NCI-H2196 (cell line): ENCODE measurements around the gene PAIP2B.
"Not testable (repeated sequence)": the region's sequence is repeated elsewhere in the genome, so short reads cannot be mapped to it uniquely, and the experiment has no call there.

Source experiments
- DNase-seq: peaks from one replicate; lab custom pipeline; 2025; ENCODE audit not compliant: unreplicated experiment; lab: John Stamatoyannopoulos, UW

The PAIP2B gene

DNA sequence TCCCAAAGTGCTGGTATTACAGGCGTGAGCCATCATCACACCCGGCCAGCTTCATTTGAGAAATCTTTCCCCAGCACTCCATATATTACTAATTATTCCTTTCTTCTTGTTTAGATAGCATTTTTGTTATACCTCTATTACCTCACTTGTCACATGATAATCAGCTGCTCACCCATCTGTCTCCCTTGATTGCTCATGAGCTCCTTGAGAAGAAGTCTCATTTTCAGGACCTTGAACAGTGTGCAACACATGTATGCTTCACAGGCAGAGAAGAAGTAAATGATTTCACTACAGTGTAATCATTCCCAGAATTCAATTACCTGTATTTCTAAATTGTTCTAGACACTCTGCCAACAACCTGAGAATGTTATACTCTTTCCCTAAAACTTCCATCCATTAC is 6.2 kb downstream of the PAIP2B start:
- no peak for DNase-seq

DNA sequence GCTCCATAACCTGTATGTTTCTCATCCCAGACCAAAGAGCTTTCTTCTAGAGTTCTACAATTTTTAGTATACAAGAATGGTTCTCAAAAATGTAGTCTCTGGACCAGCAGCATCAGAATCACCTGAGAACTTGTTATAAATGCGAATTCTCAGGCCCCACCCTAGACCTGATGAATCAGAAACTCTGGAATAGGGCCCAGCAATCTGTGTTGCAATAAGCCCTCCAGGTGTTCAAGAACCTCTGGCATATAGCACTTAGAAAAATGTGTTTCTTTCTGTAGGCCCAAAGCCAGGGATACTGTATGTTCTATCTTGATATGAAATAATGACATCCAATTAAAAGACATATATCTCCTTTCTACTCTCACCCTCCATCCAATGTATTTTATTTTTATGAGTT is 10.4 kb downstream of the PAIP2B start:
- DNase-seq: no peak

GRCh38 chr2:71215447-71215846 is 11.5 kb downstream of the PAIP2B start:
- no peak for DNase-seq

- DNase-seq: no peak
These were observed 14.6 kb downstream of the PAIP2B start for GRCh38 chr2:71212336-71212735.

DNA sequence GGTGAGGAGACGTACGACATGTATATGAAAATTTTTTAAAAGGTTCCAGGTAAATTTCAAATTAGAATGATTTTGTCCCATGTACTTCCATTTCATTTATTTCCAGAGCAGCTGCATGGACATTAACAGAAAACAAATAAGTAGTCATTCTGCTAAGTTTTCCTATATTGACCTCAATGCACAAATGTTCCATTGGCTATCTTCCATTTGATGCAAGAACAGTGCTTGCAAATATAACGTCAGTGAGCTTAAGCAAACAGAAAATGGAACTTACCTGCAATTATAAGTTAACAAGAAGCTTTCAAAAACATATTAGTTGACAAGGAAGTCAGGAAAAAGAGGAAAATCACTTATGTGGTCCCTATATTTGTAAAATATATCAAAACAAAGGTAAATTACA is 16.6 kb downstream of the PAIP2B start:
- no peak for DNase-seq

GRCh38 chr2:71208756-71209155 is 18.1 kb downstream of the PAIP2B start:
- DNase-seq: no peak

- DNase-seq: no peak
These were observed 19.3 kb downstream of the PAIP2B start for GRCh38 chr2:71207601-71208000.

GRCh38 chr2:71206271-71206670 is 20.6 kb downstream of the PAIP2B start:
- DNase-seq: no peak

DNA sequence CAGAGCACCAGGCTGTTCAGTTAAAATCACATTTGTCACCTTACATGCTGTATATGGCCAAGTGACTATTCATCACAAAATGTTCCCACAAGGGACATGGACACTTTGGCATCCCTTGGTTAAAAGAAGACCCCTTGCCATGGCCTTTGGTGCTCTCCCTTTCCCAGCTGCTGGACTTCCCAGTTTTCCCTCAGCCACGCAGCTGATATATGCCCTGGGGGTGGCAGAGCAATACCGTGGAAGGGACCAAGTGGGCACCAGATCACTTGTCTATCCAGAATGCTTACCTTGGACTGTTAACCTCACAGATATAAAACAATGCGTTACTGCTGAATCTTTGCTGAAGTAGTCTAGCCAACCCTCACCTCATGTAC is 35.3 kb downstream of the PAIP2B start:
- DNase-seq: no peak

GRCh38 chr2:71190656-71191569 is 36.0 kb downstream of the PAIP2B start:
- DNase-seq: peak; percentile 1

- no peak for DNase-seq
These were observed 39.3 kb downstream of the PAIP2B start for GRCh38 chr2:71187589-71187988.

GRCh38 chr2:71186973-71187372 is 39.9 kb downstream of the PAIP2B start:
- DNase-seq: no peak

GRCh38 chr2:71183306-71184115 is 43.4 kb downstream of the PAIP2B start:
- DNase-seq: not testable (repeated sequence)

DNA sequence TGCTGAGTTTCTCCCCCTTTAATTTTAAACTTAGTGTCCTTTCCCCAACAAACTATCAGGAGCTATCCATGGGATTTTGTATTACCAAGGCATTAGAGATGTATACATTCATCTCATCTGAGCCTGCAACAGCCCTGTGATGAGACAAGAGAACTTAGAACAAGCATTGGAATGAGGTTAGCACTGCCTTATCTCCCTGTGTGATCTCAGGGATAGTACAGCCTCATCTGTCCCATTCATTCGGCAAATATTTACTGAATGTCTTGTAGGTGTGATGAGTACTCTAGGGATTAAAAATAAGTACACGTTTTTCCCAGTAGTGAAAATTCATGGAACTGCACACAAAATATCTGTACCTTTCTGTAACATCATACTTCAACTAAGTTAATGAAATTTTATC is 45.6 kb downstream of the PAIP2B start:
- no peak for DNase-seq

DNA sequence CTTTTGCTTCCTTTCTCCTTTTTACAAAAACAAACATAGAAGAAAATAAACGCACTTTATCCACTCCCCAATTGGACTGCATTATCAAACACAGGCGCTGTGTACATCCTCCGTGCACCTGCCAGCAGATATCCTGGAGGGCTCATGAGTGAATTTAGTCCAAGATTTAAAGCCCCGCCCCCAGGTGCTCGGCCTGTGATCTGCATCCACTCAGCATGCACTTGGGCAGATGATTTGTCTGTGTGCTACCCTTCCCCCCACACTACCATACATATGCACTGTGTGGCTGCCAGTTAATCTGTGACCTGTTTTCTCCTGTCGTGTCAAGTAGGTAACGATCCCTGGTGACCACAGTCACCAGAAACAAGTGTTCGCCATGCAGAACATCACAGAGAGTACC is 48.1 kb downstream of the PAIP2B start:
- DNase-seq: peak; percentile 32

DNA sequence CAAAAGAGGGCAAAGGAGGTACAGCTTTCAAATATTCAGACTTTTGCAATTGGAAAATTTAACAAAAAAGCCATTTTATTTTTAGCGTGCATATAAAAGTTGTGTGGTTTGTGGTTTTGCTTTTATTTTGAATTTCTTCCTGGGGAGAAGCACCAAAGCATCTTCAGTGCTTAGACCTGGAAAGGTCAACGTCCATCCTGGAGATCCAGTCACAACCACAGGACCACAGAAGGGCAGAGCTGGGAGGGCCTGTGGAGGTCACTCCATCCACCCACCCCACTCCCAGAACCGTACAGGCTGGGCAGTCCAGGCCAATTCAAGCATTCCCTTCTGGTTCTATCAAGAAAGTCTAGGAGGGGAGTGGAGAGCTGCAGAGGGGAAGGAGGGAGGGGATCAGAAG is 52.7 kb downstream of the PAIP2B start:
- no peak for DNase-seq

- no peak for DNase-seq
These were observed 53.8 kb downstream of the PAIP2B start for GRCh38 chr2:71173096-71173495.

DNA sequence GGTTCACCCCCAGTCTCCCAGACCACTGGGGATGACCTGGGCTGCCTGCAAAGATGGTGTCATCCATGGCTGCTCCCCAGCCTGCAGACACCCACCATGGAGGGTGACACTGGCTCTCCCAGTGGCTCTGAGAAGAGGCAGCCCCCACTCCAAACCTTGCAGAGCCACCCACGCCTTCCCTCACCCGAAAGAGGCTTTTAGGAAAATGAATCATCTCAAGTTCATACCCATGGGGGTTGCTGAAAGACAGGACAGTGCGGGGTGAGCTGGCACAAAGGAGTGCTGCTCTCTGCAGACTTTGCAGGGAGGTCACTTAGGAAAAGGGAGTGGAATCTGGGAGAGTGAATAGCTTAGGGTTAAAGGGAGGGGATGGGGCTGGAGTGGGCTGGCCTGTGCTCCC is 60.1 kb downstream of the PAIP2B start:
- DNase-seq: no peak

DNA sequence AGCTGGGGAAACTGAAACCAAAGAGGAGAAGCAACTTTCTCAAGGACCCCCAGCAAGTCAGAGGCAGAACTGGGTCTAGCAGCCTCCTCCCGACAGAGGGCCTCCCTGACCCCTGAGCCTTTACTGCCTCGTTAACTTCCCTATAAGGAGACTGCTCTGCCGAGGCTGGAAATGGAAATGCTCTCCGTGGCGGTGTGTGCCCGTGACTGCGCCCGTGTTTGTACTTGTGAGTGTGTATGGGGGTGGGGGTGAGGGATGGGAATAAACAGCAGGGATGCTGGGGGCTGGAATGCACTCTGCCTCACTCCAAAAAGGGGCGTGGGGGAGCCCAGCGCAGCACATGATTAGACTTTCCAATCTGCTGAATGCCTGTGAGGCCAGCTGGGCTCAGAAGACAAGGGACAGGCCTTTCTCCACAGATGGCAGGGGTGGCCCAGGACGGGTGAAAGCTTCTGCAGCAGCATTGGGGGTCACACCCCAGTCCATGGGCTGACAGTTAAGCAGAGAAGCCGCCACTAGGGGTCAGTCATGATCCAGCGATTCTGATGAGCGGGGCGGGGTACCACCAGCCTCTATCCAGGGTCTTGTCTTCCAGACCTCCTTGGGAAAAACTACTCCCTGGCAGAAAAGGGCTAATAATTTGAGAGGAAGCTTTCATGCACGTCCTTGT is 69.6 kb downstream of the PAIP2B start:
- peak; percentile 1 for DNase-seq

GRCh38 chr2:71156573-71156972 is 70.3 kb downstream of the PAIP2B start:
- DNase-seq: no peak

DNA sequence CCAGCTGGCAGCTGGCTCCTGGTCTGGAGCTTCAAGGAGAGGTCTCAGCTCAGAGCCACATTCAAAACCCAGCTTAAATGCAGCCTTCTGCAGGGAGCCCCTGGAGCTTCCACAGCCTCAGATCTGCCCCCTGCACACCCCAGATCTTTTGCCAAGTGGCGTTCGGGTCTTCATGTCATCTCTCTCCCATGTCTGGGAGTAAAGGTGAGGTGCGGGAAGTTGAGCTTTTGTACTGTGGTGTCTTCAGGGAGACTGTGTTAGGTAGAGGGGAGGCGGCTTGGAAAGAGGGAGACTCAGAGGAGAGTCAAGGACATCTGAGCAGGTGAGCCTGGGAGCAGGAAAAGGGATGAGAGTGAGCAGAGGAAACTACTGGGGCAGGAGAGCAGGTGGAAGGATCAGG is 71.1 kb downstream of the PAIP2B start:
- DNase-seq: no peak

GRCh38 chr2:71154798-71155197 is 72.1 kb downstream of the PAIP2B start:
- no peak for DNase-seq
